ENCODE measurements around the gene SUPT5H.

Gene SUPT5H

DNA sequence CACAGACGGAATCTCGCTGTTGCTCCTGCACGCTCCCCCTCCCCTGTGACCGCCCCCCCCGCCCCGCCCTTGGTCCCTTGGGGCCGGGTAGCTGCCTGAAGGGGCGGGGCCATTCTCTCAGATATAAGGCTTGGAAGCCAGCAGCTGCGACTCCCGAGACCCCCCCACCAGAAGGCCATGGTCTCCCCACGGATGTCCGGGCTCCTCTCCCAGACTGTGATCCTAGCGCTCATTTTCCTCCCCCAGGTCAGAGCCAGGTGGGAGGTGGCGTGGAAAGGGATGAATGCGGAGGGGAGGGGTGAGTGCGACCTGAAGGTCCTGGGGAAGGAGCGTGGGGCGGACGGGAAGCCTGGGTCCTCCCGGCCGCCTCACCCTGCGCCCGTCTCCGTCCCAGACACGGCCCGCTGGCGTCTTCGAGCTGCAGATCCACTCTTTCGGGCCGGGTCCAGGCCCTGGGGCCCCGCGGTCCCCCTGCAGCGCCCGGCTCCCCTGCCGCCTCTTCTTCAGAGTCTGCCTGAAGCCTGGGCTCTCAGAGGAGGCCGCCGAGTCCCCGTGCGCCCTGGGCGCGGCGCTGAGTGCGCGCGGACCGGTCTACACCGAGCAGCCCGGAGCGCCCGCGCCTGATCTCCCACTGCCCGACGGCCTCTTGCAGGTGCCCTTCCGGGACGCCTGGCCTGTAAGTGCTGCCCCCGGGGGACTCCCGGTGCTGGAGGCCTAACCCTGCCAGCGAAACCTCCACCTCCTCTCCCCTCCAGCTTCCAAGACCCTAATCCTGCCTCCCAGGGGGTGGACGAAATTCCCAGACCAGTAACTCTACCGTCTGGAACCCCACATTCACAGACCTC is 53.6 kb downstream of the SUPT5H start, which contains the start of gene DLL3:
Gene DLL3 (plus strand): TSS at position 150 of the 845 bp plus-strand sequence. CDS start 28 bp downstream, at position 178.
- no peak for DNase-seq

DNA sequence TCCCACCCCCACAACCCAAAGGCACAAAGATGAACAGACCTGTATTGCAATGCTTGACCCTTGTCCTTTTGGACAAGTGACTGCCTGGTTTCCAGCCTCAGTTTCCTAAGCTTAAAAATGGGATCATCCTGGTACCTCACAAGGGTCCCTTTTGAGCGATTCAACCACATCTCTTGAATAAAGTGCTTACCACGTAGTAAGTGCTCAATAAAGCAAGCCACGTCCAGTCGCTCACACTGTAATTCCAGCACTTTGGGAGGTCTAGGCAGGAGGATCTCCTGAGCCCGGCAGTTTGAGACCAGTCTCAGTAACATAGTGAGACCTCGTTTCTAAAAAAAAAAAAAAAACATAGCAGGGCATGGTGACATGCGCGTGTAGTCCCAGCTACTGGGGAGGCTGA is 54.5 kb downstream of the SUPT5H start:
- no peak for DNase-seq

DNA sequence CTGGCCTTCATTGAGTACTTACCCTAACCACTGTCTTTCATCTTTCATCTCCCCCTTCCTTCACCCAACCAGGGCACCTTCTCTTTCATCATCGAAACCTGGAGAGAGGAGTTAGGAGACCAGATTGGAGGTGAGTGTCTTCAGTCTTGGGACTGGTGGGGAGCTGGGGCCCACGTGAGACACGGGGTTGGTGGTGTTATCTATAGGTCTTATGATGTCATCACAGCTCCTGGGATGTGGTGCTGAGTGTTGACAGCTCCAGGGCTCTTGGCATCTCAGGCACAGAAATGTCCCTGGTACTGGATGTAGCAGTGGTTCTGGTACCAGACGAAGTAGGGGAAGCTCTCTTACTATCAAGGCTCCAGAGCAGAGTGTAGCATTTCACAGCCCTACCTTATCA is 55.2 kb downstream of the SUPT5H start:
- DNase-seq = no peak

DNA sequence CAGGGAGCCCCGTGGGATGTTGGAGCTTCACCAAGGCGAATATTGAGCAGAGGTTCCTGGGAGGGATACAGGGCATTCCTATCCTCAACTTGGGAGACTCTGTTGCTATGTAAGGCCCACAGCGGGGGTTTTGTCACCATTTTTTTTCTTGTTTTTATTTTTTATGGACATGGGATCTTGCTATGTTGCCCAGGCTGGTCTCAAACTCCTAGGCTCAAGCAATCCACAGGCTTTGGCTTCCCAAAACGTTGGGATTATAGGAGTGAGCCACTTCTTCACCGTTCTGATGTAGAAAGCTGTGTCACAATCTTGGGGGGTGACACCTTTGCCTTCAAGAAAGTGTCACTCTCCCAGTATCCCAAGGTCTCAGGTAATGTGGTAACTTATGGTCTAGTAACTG is 56.0 kb downstream of the SUPT5H start:
- no peak for DNase-seq

DNA sequence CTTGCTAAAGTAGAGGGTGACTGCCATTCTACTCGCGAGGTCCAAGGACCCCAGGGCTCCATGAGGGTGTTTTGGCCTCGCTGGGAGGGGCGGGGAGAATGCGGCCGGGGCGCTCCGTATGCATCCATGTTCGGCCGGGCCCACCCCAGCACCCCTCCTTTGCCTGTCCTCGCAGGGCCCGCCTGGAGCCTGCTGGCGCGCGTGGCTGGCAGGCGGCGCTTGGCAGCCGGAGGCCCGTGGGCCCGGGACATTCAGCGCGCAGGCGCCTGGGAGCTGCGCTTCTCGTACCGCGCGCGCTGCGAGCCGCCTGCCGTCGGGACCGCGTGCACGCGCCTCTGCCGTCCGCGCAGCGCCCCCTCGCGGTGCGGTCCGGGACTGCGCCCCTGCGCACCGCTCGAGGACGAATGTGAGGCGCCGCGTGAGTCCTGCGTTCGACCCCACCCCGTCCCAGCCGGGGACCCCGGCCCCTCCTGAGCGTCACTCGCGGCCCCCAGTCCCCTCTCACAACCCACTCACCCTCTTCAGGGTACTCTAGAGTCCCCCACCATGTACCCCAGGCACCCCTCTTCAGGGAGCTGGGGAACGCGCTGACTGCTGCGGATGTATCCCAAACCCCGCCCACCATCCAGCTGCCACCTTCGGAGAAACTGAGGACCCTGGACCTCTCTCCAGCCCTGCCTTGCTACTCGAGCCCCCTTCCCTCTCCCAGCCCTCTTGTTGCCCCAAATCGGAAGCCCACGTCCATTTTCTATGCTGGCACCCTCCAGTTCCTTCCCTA is 57.4 kb downstream of the SUPT5H start:
- peak; percentile 82 for DNase-seq

DNA sequence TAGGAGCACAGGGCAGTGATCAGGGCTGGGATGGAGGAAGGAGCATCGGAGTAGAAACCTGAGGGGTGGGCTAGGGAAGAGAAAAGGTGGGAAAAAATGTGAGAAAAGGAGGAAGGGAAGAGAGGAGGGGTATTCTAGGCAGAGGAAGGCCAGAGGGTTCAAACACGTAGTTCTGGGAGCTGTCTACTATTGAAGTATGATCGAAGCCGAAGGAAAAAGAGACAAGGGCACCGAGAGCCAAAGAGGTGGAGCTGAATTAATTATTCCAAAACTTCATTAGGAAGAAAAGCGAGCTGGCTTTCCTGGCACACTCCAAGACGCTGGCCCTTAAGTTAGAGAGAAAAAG is 61.2 kb downstream of the SUPT5H start:
- DNase-seq = no peak

DNA sequence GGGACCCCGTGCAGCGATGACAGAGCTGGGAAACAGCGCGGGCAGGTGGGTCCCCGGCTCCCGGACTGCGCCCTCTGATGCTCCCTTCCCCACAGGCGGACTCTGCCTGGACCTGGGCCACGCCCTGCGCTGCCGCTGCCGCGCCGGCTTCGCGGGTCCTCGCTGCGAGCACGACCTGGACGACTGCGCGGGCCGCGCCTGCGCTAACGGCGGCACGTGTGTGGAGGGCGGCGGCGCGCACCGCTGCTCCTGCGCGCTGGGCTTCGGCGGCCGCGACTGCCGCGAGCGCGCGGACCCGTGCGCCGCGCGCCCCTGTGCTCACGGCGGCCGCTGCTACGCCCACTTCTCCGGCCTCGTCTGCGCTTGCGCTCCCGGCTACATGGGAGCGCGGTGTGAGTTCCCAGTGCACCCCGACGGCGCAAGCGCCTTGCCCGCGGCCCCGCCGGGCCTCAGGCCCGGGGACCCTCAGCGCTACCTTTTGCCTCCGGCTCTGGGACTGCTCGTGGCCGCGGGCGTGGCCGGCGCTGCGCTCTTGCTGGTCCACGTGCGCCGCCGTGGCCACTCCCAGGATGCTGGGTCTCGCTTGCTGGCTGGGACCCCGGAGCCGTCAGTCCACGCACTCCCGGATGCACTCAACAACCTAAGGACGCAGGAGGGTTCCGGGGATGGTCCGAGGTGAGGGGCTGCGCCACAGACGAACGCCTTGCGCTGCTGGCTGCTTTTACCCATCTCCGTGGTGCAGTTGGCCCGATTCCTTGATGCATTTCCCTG is 61.7 kb downstream of the SUPT5H start:
- DNase-seq = peak; percentile 52

DNA sequence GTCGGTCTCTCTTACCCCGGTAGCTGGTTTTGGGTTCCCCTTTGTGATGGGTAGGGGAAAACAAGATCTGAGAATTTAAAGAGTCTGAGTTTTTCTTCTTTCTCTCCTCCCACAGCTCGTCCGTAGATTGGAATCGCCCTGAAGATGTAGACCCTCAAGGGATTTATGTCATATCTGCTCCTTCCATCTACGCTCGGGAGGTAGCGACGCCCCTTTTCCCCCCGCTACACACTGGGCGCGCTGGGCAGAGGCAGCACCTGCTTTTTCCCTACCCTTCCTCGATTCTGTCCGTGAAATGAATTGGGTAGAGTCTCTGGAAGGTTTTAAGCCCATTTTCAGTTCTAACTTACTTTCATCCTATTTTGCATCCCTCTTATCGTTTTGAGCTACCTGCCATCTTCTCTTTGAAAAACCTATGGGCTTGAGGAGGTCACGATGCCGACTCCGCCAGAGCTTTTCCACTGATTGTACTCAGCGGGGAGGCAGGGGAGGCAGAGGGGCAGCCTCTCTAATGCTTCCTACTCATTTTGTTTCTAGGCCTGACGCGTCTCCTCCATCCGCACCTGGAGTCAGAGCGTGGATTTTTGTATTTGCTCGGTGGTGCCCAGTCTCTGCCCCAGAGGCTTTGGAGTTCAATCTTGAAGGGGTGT is 62.5 kb downstream of the SUPT5H start:
- no peak for DNase-seq

DNA sequence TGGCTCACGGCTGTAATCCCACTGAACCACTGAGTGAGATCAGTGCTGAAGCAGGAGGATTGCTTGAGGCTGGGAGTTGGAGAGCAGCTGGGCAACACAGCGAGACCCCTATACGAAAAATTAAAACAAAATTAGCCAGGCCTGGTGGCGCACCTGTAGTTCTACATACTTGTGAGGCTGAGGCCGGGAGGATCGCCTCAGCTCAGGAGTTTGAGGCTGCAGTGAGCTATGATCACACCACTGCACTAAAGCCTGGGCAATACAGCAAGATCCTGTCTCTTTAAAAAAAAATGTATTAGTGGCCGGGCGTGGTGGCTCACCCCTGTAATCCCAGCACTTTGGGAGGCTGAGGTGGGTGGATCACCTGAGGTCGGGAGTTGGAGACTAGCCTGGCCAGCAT is 63.2 kb downstream of the SUPT5H start:
- no peak for DNase-seq

DNA sequence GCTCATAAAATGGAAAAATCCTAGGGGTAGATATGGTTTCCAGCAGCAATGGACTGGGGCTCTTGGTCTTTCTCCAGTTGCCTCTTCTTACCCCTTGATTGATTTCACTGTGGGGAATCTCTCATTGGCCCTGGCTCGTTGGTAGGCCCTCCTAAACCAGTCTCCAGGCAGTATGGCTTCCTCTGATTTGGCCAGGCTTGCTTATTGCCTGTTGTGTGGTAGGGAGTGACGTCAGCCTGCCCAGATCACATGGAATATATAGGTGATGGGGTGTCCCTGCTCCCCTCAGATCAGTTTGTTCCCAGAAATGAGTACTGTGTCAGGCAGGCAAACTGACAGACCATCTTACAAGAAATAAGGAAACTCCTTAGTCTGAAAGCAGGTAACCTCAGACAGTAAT is 63.9 kb downstream of the SUPT5H start:
- DNase-seq = no peak

DNA sequence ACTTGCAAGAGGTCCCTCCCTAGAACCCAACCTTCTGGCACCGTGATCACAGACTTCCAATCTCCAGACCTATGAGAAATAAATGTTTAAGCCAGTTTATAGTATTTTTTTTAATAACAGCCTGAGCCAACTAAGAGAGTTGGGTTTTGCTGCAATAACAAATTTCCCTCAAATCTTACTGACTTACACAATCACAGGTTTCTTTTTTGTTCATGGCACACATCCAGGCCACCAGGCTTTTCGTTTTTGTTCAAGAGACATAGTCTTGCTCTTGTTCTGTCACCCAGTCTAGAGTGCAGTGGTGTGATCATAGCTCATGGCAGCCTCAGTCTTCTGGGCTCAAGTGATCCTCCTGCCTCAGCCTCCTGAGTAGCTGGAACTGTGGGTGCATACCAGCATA is 67.6 kb downstream of the SUPT5H start:
- peak; percentile 73 for DNase-seq

DNA sequence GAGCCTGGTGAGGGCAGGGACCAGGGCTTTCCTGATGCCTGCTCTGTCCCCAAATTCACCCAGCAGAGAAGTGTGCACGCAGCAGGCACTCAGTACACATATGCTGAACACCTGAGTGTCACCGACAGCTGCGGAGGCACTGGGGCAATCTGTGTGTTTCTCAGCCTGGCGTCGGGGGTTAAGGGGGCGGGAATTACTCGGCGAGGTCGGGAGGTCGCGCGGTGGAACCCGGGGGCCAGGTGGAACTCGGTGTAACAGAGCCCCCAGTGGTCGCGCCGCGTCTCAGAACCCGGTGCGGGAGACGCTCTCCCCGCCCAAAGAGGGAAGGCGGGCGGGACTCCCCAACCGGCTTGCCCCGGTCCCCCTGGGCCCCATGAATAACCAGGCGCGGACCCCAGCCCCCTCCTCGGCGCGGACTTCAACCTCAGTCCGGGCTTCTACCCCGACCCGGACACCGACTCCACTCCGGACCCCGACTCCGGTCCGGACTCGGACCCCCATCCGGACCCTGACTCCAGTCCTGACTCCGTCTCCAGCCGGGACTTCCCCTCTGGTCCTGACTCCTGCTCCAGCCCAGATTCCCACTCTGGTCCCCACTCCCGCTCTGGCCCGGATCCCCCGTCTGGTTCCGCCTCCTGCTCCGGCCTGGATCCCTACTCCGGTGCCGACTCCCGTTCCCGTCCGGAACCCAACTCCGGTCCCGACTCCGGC is 69.6 kb downstream of the SUPT5H start, which contains the start of gene SELENOV:
Gene SELENOV (plus strand): TSS at position 300 of the 711 bp plus-strand sequence. CDS start 74 bp downstream, at position 374.
- no peak for DNase-seq

DNA sequence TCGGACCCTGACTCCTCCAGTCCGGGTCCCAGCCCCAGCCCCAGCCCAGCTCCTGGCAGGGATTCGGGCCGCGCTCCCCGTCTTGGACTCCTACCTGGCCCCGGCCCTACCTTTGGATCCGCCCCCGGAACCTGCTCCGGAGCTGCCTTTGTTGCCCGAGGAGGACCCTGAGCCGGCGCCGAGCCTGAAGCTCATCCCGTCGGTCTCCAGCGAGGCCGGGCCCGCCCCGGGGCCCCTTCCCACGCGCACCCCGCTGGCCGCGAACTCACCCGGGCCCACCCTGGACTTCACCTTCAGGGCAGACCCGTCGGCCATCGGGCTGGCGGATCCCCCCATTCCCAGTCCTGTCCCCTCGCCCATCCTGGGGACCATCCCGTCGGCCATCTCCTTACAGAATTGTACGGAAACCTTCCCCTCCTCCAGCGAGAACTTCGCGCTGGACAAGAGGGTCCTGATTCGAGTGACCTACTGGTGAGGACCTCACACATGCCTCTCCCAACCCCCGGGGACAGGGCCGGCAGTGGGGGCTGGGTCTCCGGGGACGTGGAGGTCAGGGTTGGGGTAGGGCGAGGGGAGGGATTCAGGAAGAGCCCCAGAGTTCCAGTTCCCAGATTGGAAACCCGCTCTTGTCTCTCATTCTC is 70.3 kb downstream of the SUPT5H start:
- no peak for DNase-seq

DNA sequence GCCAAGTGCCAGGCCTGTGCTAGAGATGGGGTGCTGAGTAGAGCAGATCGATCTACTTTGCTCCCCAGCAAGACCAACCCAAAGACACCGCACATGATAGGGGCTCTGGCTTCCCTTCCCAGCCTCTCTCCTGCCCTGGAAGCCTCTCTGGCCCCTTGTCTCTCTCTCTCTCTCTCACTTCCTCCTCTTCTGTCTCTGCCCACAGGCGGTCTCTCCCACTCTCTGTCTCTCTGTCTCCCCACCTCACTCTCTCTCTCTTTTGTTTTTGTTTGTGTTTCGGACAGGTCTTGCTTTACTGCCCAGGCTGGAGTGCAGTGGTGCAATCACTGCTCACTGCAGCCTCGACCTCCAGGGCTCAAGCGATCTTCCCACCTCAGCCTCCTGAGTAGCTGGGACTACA is 70.9 kb downstream of the SUPT5H start:
- DNase-seq = peak; percentile 50

DNA sequence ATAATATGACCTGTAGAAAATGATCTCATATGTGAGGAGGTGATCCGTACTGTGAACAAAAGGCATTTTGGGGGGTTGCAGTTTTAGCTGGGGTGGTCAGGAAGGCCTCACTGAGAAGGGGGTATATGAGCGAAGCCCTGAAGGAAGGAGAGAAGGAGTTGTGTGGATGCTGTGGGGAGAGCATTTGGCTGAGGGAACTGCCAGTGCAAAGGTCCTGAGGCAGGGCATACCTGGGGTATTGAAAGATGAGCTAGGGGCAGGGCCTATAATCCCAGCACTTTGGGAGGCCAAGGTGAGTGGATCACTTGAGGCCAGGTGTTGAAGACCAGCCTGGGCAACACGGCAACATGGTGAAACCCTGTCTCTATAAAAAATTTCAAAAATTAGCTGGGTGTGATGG is 72.0 kb downstream of the SUPT5H start:
- DNase-seq = no peak

DNA sequence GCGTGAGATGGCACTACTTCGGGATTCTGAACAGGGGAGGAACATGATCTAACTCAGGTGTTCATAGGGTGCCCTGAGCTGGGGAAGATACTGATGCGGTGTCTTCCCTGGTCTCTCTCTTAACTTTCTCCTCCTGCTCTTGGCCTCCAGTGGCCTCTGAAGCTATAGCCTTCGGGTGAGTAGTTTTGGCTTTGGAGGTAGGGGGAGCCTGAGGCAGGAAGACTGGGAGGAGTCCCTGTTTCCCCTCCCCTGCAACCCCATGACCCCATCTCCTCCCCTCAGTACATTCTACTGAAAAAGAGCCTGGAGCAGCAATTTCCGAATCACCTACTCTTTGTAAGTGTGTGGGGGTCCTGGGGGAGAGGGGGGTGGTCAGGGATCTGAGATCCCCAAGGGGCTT is 73.1 kb downstream of the SUPT5H start:
- no peak for DNase-seq

DNA sequence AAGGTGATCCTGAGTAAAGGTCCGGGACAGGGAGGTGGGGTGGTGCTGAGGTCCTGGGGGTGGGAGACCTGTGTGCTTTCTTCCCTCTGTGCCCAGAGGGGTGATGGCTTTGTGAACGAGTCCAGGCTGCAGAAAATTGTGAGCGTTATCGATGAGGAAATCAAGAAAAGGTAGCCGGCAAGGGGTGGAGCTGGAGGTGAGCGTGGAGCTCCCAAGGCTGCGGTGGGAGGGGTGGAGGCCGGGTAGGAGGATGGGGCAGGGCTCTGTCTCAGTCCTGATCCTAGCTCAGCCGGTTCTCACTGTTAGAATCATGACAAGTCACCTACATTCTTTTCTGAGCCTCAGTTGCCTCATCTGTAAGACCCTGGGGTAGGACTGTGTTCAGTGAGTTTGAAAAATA is 73.6 kb downstream of the SUPT5H start:
- DNase-seq = no peak

DNA sequence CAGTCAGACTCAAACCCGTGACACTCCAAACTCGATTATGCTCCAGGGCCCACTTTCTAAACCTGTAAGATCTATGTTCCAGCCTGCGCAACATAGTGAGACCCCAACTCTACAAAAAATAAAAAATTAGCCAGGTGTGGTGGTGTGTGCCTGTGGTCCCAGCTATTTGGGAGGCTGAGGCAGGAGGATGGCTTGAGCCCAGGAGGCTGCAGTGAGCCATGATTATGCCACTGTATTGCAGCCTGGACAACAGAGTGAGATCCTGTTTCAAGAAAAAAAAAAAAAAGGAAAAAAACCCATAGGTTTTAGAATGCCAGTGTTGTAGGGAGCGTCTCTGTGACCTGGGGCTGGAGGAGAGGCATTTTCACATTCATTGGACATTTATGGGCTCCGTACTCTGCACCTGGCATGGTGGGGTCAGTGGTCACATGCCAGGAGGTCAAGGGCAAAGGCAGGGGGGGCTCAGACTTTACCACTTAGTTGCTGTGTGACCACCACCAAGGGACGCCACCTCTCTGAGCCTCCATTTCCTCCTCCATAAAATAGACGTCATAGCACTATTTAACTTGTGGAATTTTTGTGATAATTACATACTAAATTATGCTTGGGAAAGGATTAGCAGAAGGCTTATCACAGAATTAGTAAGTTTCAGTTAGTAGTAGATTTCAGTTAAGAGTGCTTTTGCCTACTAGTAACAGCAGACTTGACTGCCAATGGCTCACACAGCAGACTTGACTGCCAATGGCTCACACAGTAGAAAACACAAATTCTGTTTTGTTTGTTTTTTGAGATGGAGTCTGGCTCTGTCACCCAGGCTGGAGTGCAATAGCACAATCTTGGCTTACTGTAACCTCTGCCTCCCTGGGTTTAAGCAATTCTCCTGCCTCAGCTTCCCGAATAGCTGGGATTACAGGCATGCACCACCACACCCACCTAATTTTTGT is 75.4 kb downstream of the SUPT5H start:
- no peak for DNase-seq

DNA sequence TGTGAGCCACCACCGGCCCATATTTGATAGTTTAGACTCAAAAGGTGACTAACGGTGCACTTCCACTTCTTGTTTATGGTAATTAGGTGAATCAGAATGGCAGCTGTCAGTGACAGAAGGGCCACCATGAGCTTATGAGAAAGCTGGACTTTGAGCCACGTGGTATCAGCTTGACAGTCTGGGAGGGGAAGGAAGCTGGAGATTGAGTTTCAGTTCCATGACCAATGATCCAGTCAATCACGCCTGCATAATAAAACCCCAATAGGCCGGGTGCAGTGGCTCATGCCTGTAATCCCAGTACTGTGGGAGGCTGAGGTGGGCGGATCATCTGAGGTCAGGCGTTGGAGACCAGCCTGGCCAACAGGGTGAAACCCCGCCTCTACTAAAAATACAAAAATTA is 79.1 kb downstream of the SUPT5H start:
- DNase-seq = peak; percentile 95

DNA sequence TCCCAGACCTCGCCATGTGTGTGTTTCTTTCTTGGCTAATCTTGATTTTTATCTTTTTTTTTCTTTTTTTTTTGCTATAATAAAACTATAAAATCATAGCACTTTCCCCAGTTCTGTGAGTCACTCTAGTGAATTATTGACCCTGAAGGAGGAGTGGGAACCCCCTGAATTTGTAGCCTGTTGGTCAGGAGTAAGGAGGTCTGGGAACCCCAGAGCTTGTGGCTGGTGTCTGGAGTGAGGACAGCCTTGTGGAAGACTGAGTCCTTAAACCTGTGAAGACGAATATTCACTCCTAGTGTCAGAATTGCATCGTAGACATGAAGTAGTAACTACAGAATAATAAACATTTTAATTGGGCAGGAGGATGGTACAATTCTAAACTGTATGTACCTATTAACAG is 79.8 kb downstream of the SUPT5H start:
- DNase-seq = no peak
